ENCODE measurements around the gene PLCB4. TPM values are rescaled to one million over a fixed set of nuclear protein-coding genes. Genes with fewer than 3 reads are reported as not detected.

PLCB4 gene
- total RNA-seq = 7.6 TPM
- 4.8 TPM for polyA plus RNA-seq
- long read RNA-seq, donor 1 = 0 reads
- long read RNA-seq, donor 2 = 0 reads
- long read RNA-seq, donor 3 = 0 reads
- long read RNA-seq, donor 4 = 0 reads
- long read RNA-seq, donor 5 = 0 reads
- long read RNA-seq, donor 6 = 0 reads
- long read RNA-seq, donor 7 = 0 reads
- long read RNA-seq, donor 8 = 0 reads
- long read RNA-seq, donor 9 = 0 reads
- long read RNA-seq, donor 10 = 0 reads

GRCh38 chr20:9068841-9069663, at the start of gene PLCB4:
Gene PLCB4 (plus strand): TSS chr20:9069087. CDS start chr20:9307815, 238,728 bp downstream.
- Histone ChIP-seq H3K9me3 (ENCODE audit: control insufficient read depth in 2 of 2, insufficient read depth in 1 of 2, low read length in 1 of 2) (no peaks in the 10 kb centered on the region), H3K4me3 (ENCODE audit: low read length in 2 of 2) (peak within 1 kb of the TSS; percentile 67 to 79), H3K36me3 (ENCODE audit: control insufficient read depth in 2 of 2, insufficient read depth in 2 of 2, low read length in 1 of 2) (no peaks in the 10 kb centered on the region), H3K27me3 (ENCODE audit: control insufficient read depth in 2 of 2, insufficient read depth in 1 of 2, low read length in 1 of 2) (peaks cover 0 to 3% of the 10 kb centered on the region in 2 donors), H3K27ac (ENCODE audit: low read depth in 1 of 2, low read length in 1 of 2) (peak within 1 kb of the TSS; percentile 64 to 80), H3K4me1 (ENCODE audit: control insufficient read depth in 2 of 2, insufficient read depth in 2 of 2, low read length in 2 of 2) (peaks cover 5 to 23% of the 10 kb centered on the region in 2 donors)
- WGBS = under 1% methylated on average over 74 of the region's 75 CpGs
- peak in 7 of 9 donors; percentile 68 to 88 (median 73) for DNase-seq (ENCODE audit: low read depth in 6 of 9, low spot score in 9 of 9)

- peak in 1 of 9 donors; percentile 25 for DNase-seq (ENCODE audit: low read depth in 6 of 9, low spot score in 9 of 9)
- peaks cover 0 to 5% of the 10 kb centered on the region in 2 donors for H3K4me1 ChIP-seq (ENCODE audit: control insufficient read depth in 2 of 2, insufficient read depth in 2 of 2, low read length in 2 of 2)
- H3K36me3 ChIP-seq (ENCODE audit: control insufficient read depth in 2 of 2, insufficient read depth in 2 of 2, low read length in 1 of 2) = no peaks in the 10 kb centered on the region
- no peaks in the 10 kb centered on the region for H3K9me3 ChIP-seq (ENCODE audit: control insufficient read depth in 2 of 2, insufficient read depth in 1 of 2, low read length in 1 of 2)
- no peak overlapping the region for H3K27ac ChIP-seq (ENCODE audit: low read depth in 1 of 2, low read length in 1 of 2)
- no peak overlapping the region for H3K4me3 ChIP-seq (ENCODE audit: low read length in 2 of 2)
- no peaks in the 10 kb centered on the region for H3K27me3 ChIP-seq (ENCODE audit: control insufficient read depth in 2 of 2, insufficient read depth in 1 of 2, low read length in 1 of 2)
Observed at GRCh38 chr20:9019833-9020232, 49.1 kb upstream of the PLCB4 start.

- DNase-seq (ENCODE audit: low read depth in 6 of 9, low spot score in 9 of 9) = no peak
- Histone ChIP-seq H3K27me3 (ENCODE audit: control insufficient read depth in 2 of 2, insufficient read depth in 1 of 2, low read length in 1 of 2) (no peaks in the 10 kb centered on the region), H3K4me1 (ENCODE audit: control insufficient read depth in 2 of 2, insufficient read depth in 2 of 2, low read length in 2 of 2) (peaks cover 0 to 5% of the 10 kb centered on the region in 2 donors), H3K36me3 (ENCODE audit: control insufficient read depth in 2 of 2, insufficient read depth in 2 of 2, low read length in 1 of 2) (no peaks in the 10 kb centered on the region), H3K4me3 (ENCODE audit: low read length in 2 of 2) (no peak overlapping the region), H3K27ac (ENCODE audit: low read depth in 1 of 2, low read length in 1 of 2) (no peak overlapping the region), H3K9me3 (ENCODE audit: control insufficient read depth in 2 of 2, insufficient read depth in 1 of 2, low read length in 1 of 2) (no peaks in the 10 kb centered on the region)
- 93% methylated on average over 3 of the region's 3 CpGs for WGBS
Observed at GRCh38 chr20:9021216-9021615, 47.7 kb upstream of the PLCB4 start.

- H3K27ac ChIP-seq (ENCODE audit: low read depth in 1 of 2, low read length in 1 of 2) = no peak overlapping the region
- DNase-seq (ENCODE audit: low read depth in 6 of 9, low spot score in 9 of 9) = peak in 1 of 9 donors; percentile 25
- WGBS = 86% methylated on average over 2 of the region's 2 CpGs
Observed at GRCh38 chr20:9021699-9022098, 47.2 kb upstream of the PLCB4 start.

GRCh38 chr20:9022376-9022775, 46.5 kb upstream of the PLCB4 start:
- H3K27ac ChIP-seq (ENCODE audit: low read depth in 1 of 2, low read length in 1 of 2) = no peak overlapping the region
- DNase-seq (ENCODE audit: low read depth in 6 of 9, low spot score in 9 of 9) = no peak
- H3K27me3 ChIP-seq (ENCODE audit: control insufficient read depth in 2 of 2, insufficient read depth in 1 of 2, low read length in 1 of 2) = no peaks in the 10 kb centered on the region
- no peaks in the 10 kb centered on the region for H3K36me3 ChIP-seq (ENCODE audit: control insufficient read depth in 2 of 2, insufficient read depth in 2 of 2, low read length in 1 of 2)
- H3K4me3 ChIP-seq (ENCODE audit: low read length in 2 of 2) = no peak overlapping the region
- WGBS = 96% methylated on average over 2 of the region's 2 CpGs
- peaks cover 0 to 5% of the 10 kb centered on the region in 2 donors for H3K4me1 ChIP-seq (ENCODE audit: control insufficient read depth in 2 of 2, insufficient read depth in 2 of 2, low read length in 2 of 2)
- no peaks in the 10 kb centered on the region for H3K9me3 ChIP-seq (ENCODE audit: control insufficient read depth in 2 of 2, insufficient read depth in 1 of 2, low read length in 1 of 2)

More at GRCh38 chr20:9021699-9022098, 47.2 kb upstream of the PLCB4 start:
- no peak overlapping the region for H3K4me3 ChIP-seq (ENCODE audit: low read length in 2 of 2)
- H3K27me3 ChIP-seq (ENCODE audit: control insufficient read depth in 2 of 2, insufficient read depth in 1 of 2, low read length in 1 of 2) = no peaks in the 10 kb centered on the region
- no peaks in the 10 kb centered on the region for H3K36me3 ChIP-seq (ENCODE audit: control insufficient read depth in 2 of 2, insufficient read depth in 2 of 2, low read length in 1 of 2)
- no peaks in the 10 kb centered on the region for H3K9me3 ChIP-seq (ENCODE audit: control insufficient read depth in 2 of 2, insufficient read depth in 1 of 2, low read length in 1 of 2)
- peaks cover 0 to 5% of the 10 kb centered on the region in 2 donors for H3K4me1 ChIP-seq (ENCODE audit: control insufficient read depth in 2 of 2, insufficient read depth in 2 of 2, low read length in 2 of 2)

- H3K9me3 ChIP-seq (ENCODE audit: control insufficient read depth in 2 of 2, insufficient read depth in 1 of 2, low read length in 1 of 2) = no peaks in the 10 kb centered on the region
- DNase-seq (ENCODE audit: low read depth in 6 of 9, low spot score in 9 of 9) = no peak
- H3K4me1 ChIP-seq (ENCODE audit: control insufficient read depth in 2 of 2, insufficient read depth in 2 of 2, low read length in 2 of 2) = peaks cover 0 to 1% of the 10 kb centered on the region in 2 donors
- H3K36me3 ChIP-seq (ENCODE audit: control insufficient read depth in 2 of 2, insufficient read depth in 2 of 2, low read length in 1 of 2) = no peaks in the 10 kb centered on the region
- no peak overlapping the region for H3K4me3 ChIP-seq (ENCODE audit: low read length in 2 of 2)
- 98% methylated on average over 4 of the region's 4 CpGs for WGBS
- H3K27me3 ChIP-seq (ENCODE audit: control insufficient read depth in 2 of 2, insufficient read depth in 1 of 2, low read length in 1 of 2) = no peaks in the 10 kb centered on the region
- no peak overlapping the region for H3K27ac ChIP-seq (ENCODE audit: low read depth in 1 of 2, low read length in 1 of 2)
Observed at GRCh38 chr20:9024606-9025005, 44.3 kb upstream of the PLCB4 start.

- no peaks in the 10 kb centered on the region for H3K4me1 ChIP-seq (ENCODE audit: control insufficient read depth in 2 of 2, insufficient read depth in 2 of 2, low read length in 2 of 2)
- DNase-seq (ENCODE audit: low read depth in 6 of 9, low spot score in 9 of 9) = no peak
- H3K9me3 ChIP-seq (ENCODE audit: control insufficient read depth in 2 of 2, insufficient read depth in 1 of 2, low read length in 1 of 2) = no peaks in the 10 kb centered on the region
- no peaks in the 10 kb centered on the region for H3K27me3 ChIP-seq (ENCODE audit: control insufficient read depth in 2 of 2, insufficient read depth in 1 of 2, low read length in 1 of 2)
- H3K4me3 ChIP-seq (ENCODE audit: low read length in 2 of 2) = no peak overlapping the region
- H3K27ac ChIP-seq (ENCODE audit: low read depth in 1 of 2, low read length in 1 of 2) = no peak overlapping the region
- no peaks in the 10 kb centered on the region for H3K36me3 ChIP-seq (ENCODE audit: control insufficient read depth in 2 of 2, insufficient read depth in 2 of 2, low read length in 1 of 2)
- WGBS = 96% methylated on average over 5 of the region's 5 CpGs
Observed at GRCh38 chr20:9025011-9025410, 43.9 kb upstream of the PLCB4 start.

GRCh38 chr20:9025643-9026042, 43.2 kb upstream of the PLCB4 start:
- no peaks in the 10 kb centered on the region for H3K9me3 ChIP-seq (ENCODE audit: control insufficient read depth in 2 of 2, insufficient read depth in 1 of 2, low read length in 1 of 2)
- no peak for DNase-seq (ENCODE audit: low read depth in 6 of 9, low spot score in 9 of 9)
- no peak overlapping the region for H3K27ac ChIP-seq (ENCODE audit: low read depth in 1 of 2, low read length in 1 of 2)
- no peak overlapping the region for H3K4me3 ChIP-seq (ENCODE audit: low read length in 2 of 2)
- H3K36me3 ChIP-seq (ENCODE audit: control insufficient read depth in 2 of 2, insufficient read depth in 2 of 2, low read length in 1 of 2) = no peaks in the 10 kb centered on the region
- H3K4me1 ChIP-seq (ENCODE audit: control insufficient read depth in 2 of 2, insufficient read depth in 2 of 2, low read length in 2 of 2) = no peaks in the 10 kb centered on the region
- 94% methylated on average over 4 of the region's 4 CpGs for WGBS
- H3K27me3 ChIP-seq (ENCODE audit: control insufficient read depth in 2 of 2, insufficient read depth in 1 of 2, low read length in 1 of 2) = no peaks in the 10 kb centered on the region

GRCh38 chr20:9027626-9028025, 41.3 kb upstream of the PLCB4 start:
- Histone ChIP-seq H3K4me1 (ENCODE audit: control insufficient read depth in 2 of 2, insufficient read depth in 2 of 2, low read length in 2 of 2) (no peaks in the 10 kb centered on the region), H3K4me3 (ENCODE audit: low read length in 2 of 2) (no peak overlapping the region), H3K9me3 (ENCODE audit: control insufficient read depth in 2 of 2, insufficient read depth in 1 of 2, low read length in 1 of 2) (no peaks in the 10 kb centered on the region), H3K27ac (ENCODE audit: low read depth in 1 of 2, low read length in 1 of 2) (no peak overlapping the region), H3K27me3 (ENCODE audit: control insufficient read depth in 2 of 2, insufficient read depth in 1 of 2, low read length in 1 of 2) (no peaks in the 10 kb centered on the region), H3K36me3 (ENCODE audit: control insufficient read depth in 2 of 2, insufficient read depth in 2 of 2, low read length in 1 of 2) (no peaks in the 10 kb centered on the region)
- DNase-seq (ENCODE audit: low read depth in 6 of 9, low spot score in 9 of 9) = no peak
- over 99% methylated on average over 2 of the region's 2 CpGs for WGBS
